ACC112 (cell line): Measurements from ENCODE around the gene CARD11.
"Not testable (repeated sequence)": the region's sequence is repeated elsewhere in the genome, so short reads cannot be mapped to it uniquely, and the experiment has no call there.

Experiments used
- H2AFZ ChIP-seq: fragments of 200-600 bp; sonication (generic); one replicate; pipeline ENCODE4 v1.6.0; 2017; ENCODE audit warnings: antibody characterized with exemption, low read length; ENCODE audit not compliant: unreplicated experiment
- H3K27ac ChIP-seq: fragments of 200-600 bp; sonication (generic); 2 replicates; pipeline ENCODE4 v1.5.1; 2014; ENCODE audit warnings: low read depth, mild to moderate bottlenecking, antibody characterized with exemption, low read length, moderate library complexity
- H3K27me3 ChIP-seq: fragments of 200-600 bp; sonication (generic); 2 replicates; pipeline ENCODE4 v1.6.1; 2014; ENCODE audit warnings: mild to moderate bottlenecking, antibody characterized with exemption, low read length, moderate library complexity, mixed read lengths; ENCODE audit not compliant: insufficient read depth
- H3K36me3 ChIP-seq: fragments of 200-600 bp; sonication (generic); 2 replicates; pipeline ENCODE4 v1.6.1; 2016; ENCODE audit warnings: mild to moderate bottlenecking, antibody characterized with exemption, low read length, moderate library complexity, mixed read lengths; ENCODE audit not compliant: insufficient read depth
- H3K4me1 ChIP-seq: fragments of 200-600 bp; sonication (generic); one replicate; pipeline ENCODE4 v1.6.1; 2016; ENCODE audit warnings: low read length, mixed read lengths; ENCODE audit not compliant: insufficient read depth, unreplicated experiment, control insufficient read depth
- H3K4me3 ChIP-seq: fragments of 200-600 bp; sonication (generic); 2 replicates; pipeline ENCODE4 v1.5.1; 2014; ENCODE audit warnings: mild to moderate bottlenecking, low read depth, low read length
- H3K79me2 ChIP-seq: fragments of 200-600 bp; sonication (generic); one replicate; pipeline ENCODE4 v1.6.0; 2016; ENCODE audit warnings: low read length; ENCODE audit not compliant: control insufficient read depth, unreplicated experiment, insufficient read depth

Gene CARD11

GRCh38 chr7:2926120-2926895 is 117.4 kb downstream of the CARD11 start:
- Histone ChIP-seq H2AFZ (no peak overlapping the region), H3K79me2 (no peaks in the 10 kb centered on the region), H3K36me3 (no peaks in the 10 kb centered on the region), H3K4me1 (no peaks in the 10 kb centered on the region), H3K4me3 (no peak overlapping the region), H3K27me3 (peaks cover 26% of the 10 kb centered on the region), H3K27ac (no peak overlapping the region)

DNA sequence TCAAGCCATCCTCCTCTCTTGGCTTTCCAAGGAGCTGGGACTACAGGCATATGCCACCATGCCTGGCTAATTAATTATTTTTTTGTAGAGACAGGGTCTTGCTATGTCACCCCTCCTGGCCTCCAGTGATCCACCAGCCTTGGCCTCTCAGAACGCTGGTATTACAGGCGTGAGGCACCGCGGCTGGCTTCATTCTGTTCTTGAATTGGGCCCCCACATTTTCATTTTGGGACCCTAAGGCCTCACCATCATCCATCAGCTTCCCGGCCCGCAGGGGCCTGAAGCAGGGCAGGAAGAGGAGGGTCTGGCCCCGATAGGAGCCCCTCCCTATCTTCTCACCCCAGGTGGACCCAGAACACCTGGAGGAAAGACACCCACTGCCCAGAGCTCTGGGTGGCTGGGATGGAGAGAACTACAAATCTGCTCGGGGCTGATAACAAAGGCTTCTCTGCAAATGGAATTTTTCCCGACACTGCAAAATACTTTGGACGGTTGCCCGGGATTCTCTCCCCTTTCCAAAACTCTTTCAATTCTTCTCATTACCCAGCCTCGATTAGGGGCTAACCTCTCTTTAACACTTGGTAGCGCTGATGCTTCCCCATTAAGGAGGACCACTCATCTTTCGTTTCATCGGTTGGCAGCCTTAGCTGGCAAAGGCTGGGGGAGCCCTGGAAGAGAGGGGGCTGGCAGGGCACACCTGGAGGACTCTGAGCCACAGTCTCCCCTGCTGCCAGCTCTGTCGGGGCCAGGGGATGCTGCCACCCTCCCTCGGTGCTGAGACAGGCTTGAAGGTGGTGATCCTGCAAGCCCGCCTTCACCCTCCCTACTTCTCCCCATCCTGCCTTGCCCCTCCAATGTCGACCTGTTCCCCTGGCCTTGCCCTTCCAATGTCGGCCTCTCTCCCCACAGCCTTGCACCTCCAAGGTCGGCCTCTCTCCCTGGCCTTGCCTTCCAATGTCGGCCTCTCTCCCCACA is 118.5 kb downstream of the CARD11 start:
- Histone ChIP-seq H2AFZ (no peak overlapping the region), H3K36me3 (no peaks in the 10 kb centered on the region), H3K27ac (no peak overlapping the region), H3K27me3 (peaks cover 30% of the 10 kb centered on the region), H3K79me2 (no peaks in the 10 kb centered on the region), H3K4me1 (no peaks in the 10 kb centered on the region), H3K4me3 (no peak overlapping the region)

DNA sequence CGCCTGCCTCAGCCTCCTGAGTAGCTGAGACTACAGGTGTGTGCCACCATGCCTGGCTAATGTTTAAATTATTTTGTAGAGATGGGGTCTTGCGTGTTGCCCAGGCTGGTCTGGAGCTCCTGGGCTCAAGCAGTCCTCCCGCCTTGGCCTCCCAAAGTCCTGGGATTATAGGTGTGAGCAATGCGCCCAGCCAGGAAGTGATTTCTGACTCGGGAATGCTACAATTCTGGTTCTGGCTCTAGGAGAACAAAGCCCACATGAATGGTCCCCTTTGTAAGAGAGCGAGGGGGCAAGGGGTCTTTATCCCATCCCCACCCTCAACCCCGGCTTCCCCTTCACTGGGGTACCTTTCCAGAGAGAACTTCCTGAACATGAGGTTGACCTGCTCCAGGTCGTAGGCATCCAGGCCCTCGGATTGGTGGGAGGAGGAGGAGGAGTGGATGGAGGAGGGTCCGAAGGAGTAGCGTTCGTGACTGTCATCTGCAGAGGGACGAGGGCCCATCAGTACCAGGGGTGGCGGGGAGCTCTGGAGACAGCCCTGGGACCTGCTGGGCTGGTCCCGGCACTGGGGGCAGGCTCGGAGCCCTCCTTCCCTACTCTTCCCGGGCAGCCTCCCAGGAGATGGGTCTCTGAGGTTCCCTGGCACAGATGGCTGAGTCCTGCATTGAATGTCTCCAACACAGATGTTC is 119.6 kb downstream of the CARD11 start:
- Histone ChIP-seq H3K4me1 (no peaks in the 10 kb centered on the region), H3K27ac (no peak overlapping the region), H3K27me3 (peaks cover 33% of the 10 kb centered on the region), H3K36me3 (no peaks in the 10 kb centered on the region), H2AFZ (no peak overlapping the region), H3K4me3 (no peak overlapping the region), H3K79me2 (no peaks in the 10 kb centered on the region)

- Histone ChIP-seq H3K27me3 (peaks cover 28% of the 10 kb centered on the region), H3K27ac (no peak overlapping the region), H2AFZ (no peak overlapping the region), H3K4me1 (no peaks in the 10 kb centered on the region), H3K79me2 (no peaks in the 10 kb centered on the region), H3K36me3 (no peaks in the 10 kb centered on the region), H3K4me3 (no peak overlapping the region)
These were observed 120.3 kb downstream of the CARD11 start for GRCh38 chr7:2923291-2923781.

DNA sequence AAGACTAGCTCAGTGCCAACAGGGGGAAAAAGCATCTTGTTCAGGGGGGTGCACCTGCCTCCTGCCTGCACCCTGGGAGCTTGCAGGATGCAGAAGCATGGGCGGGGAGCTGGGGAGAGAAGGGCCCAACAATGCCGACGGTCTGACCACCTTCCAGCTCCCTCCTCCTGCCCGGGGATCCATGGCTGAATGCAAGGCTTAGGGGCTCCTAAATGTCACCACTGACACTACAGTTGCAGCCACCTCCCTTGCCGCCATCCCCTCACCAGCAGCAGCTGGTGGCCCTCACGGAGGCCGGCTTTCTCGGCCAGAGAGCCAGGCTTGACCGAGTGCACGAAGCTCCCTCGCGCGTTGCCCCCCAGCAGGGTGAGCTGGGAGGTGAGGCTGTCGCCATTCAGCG is 120.8 kb downstream of the CARD11 start:
- Histone ChIP-seq H3K36me3 (no peaks in the 10 kb centered on the region), H3K27ac (no peak overlapping the region), H3K79me2 (no peaks in the 10 kb centered on the region), H3K27me3 (peaks cover 27% of the 10 kb centered on the region), H2AFZ (no peak overlapping the region), H3K4me3 (no peak overlapping the region), H3K4me1 (no peaks in the 10 kb centered on the region)

- Histone ChIP-seq H3K27ac (no peak overlapping the region), H3K36me3 (no peaks in the 10 kb centered on the region), H3K27me3 (peaks cover 27% of the 10 kb centered on the region), H3K4me1 (no peaks in the 10 kb centered on the region), H3K4me3 (no peak overlapping the region), H2AFZ (no peak overlapping the region), H3K79me2 (no peaks in the 10 kb centered on the region)
These were observed 121.3 kb downstream of the CARD11 start for GRCh38 chr7:2922348-2922691.

DNA sequence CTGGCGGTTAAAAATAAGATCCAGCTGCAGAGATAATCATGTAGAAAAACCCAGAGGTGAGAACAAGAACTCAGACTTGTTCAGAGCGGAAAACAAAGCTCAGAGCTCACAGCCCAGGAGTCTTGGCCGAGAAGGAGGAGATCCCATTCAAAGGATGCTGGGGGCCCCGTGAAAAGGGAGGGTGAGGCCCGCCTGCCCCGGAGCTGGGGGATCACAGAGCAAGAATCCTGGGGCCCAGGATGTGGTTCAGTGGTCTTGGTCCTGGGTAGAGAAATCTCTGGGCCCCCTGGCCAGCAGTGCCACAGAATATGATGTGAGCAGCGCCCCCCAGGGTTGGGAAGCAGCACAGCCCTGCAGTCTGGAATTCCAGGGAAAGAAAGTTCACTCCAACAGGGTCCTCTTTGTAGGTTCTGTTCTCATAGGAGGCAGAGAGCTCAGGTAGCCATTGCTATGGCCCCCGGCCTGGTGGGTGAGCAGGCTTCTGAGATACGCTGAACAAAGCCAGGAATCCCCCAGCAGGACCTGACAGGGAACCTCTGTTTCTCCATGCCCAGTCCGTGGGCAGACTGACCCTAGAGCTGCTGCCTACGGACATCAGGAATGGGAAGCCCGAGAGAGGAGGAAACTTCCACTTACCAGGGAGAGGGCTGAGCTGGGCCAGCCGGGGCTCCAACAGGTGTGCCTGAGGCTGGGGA is 121.9 kb downstream of the CARD11 start:
- no peak overlapping the region for H3K27ac ChIP-seq
- no peaks in the 10 kb centered on the region for H3K4me1 ChIP-seq
- H3K36me3 ChIP-seq, result no peaks in the 10 kb centered on the region
- H2AFZ ChIP-seq, result no peak overlapping the region
- H3K27me3 ChIP-seq, result peaks cover 27% of the 10 kb centered on the region
- H3K79me2 ChIP-seq, result no peaks in the 10 kb centered on the region
- no peak overlapping the region for H3K4me3 ChIP-seq

GRCh38 chr7:2920956-2921652 is 122.6 kb downstream of the CARD11 start:
- H3K79me2 ChIP-seq, result no peaks in the 10 kb centered on the region
- peaks cover 26% of the 10 kb centered on the region for H3K27me3 ChIP-seq
- H3K27ac ChIP-seq, result no peak overlapping the region
- no peak overlapping the region for H2AFZ ChIP-seq
- H3K36me3 ChIP-seq, result no peaks in the 10 kb centered on the region
- H3K4me1 ChIP-seq, result no peaks in the 10 kb centered on the region
- no peak overlapping the region for H3K4me3 ChIP-seq

DNA sequence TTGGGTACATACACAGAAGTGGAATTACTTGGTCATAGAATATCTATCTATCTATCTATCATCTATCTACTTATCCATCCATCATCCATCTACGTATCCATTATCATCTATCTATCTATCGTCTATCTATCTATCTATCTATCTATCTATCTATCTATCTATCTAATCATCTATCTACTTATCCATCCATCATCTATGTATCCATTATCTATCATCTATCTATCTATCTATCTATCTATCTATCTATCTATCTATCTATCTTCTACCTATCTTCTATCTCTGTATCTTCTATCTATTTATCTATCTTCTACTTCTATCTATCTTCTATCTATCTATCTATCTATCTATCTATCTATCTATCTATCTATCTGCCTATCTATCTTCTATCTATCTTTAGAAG is 123.2 kb downstream of the CARD11 start:
- H3K27ac ChIP-seq, H2AFZ ChIP-seq, H3K79me2 ChIP-seq, H3K4me1 ChIP-seq, H3K36me3 ChIP-seq, H3K4me3 ChIP-seq: not testable (repeated sequence)
- peaks cover 20% of the 10 kb centered on the region for H3K27me3 ChIP-seq
